GM23248 (cell line): Measurements from ENCODE around the gene FSTL4.

Experiments used
- EZH2 ChIP-seq: fragments of 200-600 bp; sonication (generic); IDR thresholded peaks from 2 replicates; pipeline ENCODE4 v1.6.1; 2018; ENCODE audit warnings: antibody characterized with exemption, mild to moderate bottlenecking; ENCODE audit not compliant: insufficient read depth, poor library complexity, severe bottlenecking
- EZH2phosphoT487 ChIP-seq: fragments of 200-600 bp; sonication (generic); IDR thresholded peaks from 2 replicates; pipeline ENCODE4 v1.6.1; 2018; ENCODE audit warnings: antibody characterized with exemption, moderate library complexity, mild to moderate bottlenecking, low read depth; ENCODE audit not compliant: insufficient read depth

DNA sequence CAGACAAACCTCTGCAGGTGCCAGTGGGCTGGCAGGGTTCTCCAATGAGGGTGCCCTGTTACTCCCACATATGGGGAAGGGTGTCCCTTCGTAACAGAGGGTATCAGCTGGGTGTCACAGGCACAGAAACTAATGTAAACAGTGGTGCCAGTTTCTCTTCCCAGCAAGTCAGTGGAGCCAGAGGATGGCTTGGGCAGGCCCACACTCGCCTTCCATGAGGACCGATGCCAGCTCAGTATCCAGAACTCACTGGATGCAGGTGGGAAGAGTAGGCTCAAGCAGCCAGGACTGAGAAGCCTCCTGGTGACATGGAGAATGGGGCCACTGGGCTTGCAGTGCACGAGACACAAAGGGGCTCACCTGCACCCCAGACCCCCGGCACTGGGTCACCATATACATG is 30.4 kb downstream of the FSTL4 start:
- TF ChIP-seq EZH2phosphoT487, result no peak
- no peak for TF ChIP-seq EZH2
